GM23248 (cell line): ENCODE measurements around the gene PSMC5.

ENCODE experiments used
- EZH2 ChIP-seq: fragments of 200-600 bp; sonication (generic); IDR thresholded peaks from 2 replicates; pipeline ENCODE4 v1.6.1; 2018; ENCODE audit warnings: antibody characterized with exemption, mild to moderate bottlenecking; ENCODE audit not compliant: insufficient read depth, poor library complexity, severe bottlenecking
- EZH2phosphoT487 ChIP-seq: fragments of 200-600 bp; sonication (generic); IDR thresholded peaks from 2 replicates; pipeline ENCODE4 v1.6.1; 2018; ENCODE audit warnings: antibody characterized with exemption, moderate library complexity, mild to moderate bottlenecking, low read depth; ENCODE audit not compliant: insufficient read depth

GRCh38 chr17:63841350-63842172, 14.3 kb downstream of the PSMC5 start:
- TF ChIP-seq EZH2 (no peak), EZH2phosphoT487 (no peak)
